WI38 (cell line): Measurements from ENCODE around the gene SCAANT1.

Source experiments
- H3K4me3 ChIP-seq: 2 replicates; pipeline ENCODE4 v1.5.1; 2011; ENCODE audit warnings: low read depth, mild to moderate bottlenecking, control low read depth, low read length
- TF ChIP-seq, protein P1 (sequence below): IDR thresholded peaks from 2 replicates; pipeline ENCODE4 v1.5.1; 2012; ENCODE audit warnings: low read depth, mild to moderate bottlenecking, control low read depth, low read length

The SCAANT1 gene

DNA sequence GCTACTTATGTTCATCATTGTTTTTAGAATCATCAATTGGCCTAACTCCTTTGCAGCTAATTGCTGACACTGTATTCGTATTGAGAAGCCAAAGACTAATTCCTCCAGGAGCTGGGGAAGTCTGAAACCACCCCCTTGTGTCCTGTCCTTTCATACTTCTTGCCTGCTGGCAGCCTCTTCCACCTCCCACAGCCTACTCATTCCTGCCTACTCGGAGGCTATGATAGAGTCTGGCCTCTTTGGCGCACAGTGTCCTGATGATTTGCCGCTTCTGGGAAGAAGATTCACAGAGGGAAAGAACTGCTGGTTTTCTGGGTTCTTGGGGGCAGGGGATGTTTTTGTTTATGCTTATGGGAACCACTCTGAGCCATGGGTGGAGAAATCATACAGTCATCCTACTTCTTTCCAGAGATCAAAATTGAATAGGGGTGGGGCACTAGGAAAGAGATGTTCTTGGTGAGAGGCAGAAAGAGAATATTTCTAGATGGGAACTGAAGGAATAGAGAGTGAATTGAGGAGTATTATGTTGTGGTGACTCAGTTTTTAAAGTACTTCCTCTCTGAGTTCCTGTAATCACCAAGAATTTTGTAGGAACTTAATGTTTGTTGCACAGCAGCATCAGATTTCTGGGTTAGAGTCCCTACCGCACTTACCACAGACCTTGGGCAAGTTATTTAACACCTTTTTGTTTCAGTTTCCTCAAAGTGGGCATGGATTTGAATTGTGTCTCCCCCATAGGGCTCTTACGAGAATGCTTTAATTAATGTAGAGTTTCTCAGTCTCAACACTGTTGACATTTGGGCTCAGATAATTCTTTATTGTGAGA, 22.1 kb upstream of the SCAANT1 start:
- TF ChIP-seq, protein P1, sequence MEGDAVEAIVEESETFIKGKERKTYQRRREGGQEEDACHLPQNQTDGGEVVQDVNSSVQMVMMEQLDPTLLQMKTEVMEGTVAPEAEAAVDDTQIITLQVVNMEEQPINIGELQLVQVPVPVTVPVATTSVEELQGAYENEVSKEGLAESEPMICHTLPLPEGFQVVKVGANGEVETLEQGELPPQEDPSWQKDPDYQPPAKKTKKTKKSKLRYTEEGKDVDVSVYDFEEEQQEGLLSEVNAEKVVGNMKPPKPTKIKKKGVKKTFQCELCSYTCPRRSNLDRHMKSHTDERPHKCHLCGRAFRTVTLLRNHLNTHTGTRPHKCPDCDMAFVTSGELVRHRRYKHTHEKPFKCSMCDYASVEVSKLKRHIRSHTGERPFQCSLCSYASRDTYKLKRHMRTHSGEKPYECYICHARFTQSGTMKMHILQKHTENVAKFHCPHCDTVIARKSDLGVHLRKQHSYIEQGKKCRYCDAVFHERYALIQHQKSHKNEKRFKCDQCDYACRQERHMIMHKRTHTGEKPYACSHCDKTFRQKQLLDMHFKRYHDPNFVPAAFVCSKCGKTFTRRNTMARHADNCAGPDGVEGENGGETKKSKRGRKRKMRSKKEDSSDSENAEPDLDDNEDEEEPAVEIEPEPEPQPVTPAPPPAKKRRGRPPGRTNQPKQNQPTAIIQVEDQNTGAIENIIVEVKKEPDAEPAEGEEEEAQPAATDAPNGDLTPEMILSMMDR = no peak
- H3K4me3 ChIP-seq = no peak overlapping the region

DNA sequence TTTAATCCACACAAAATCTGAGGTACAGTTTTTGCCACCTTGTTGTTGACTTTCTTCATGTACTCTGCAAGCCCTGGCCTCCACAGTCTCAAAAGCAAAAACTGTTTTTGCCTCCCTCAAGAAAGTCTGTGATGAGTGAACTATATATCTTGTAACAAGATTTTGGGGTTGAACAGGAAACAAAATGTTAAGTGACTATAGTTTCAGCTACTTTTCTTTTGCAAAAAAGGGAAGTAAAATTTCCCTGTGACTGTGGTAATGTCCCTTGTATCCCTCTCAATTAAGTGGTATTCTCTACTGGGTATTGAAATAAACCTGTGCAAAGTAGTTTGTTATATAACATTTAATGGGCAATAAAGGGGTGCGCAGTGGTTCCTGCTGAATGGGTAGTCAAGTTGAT, 21.3 kb upstream of the SCAANT1 start:
- TF ChIP-seq, protein P1 = no peak
- H3K4me3 ChIP-seq = no peak overlapping the region

DNA sequence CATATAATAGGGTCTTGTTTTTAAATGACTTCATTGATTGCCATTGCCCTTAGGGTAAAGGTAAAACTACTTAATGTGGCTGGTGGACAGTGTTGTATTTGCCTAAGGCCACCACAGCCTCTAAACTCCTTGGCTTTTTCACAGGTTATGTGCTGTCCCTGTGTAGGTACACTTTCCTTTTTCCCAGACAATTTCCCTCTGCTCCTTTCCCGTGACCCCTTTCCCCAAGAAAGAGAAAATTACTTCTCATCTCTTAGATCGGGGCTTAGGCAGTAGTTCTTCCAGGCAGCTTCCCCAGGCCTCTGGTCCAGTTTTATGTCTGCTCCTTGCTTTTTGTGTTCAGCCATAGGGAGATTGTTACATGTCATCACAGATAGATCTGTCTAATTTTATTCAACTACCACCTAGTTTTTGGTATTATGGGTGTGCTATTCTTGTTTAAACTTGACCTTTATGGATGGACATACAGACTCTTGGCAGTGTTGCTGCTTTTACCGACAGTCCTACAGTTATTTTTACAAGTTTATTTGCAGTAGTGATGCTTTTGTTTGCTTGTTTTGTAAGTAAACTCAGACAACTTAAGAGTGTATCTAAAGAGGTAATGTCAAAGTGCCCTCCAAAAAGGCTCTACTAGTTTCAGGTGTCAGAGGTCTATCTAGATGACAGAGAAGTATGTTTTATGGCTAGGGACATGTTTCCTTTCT, 20.5 kb upstream of the SCAANT1 start:
- TF ChIP-seq, protein P1 = no peak
- H3K4me3 ChIP-seq = no peak overlapping the region

DNA sequence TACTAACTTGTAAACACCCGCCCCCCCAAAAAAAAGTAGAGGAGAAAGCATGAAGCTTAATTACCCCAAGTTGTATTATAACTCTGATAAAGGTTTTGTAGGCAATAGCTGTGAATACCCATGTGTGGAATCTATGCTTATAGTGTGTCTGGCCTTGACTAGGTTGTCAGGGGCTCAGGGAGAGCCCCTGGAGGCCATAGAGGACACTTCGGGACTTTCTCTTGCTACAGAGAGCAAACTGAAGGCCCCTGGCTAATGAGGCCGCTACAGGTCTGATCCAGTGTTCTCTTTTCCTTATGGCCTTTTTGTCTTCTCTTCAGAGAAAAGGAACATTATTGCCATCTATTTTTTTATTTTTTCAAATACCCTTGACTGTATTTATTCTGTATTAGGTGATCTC, 19.1 kb upstream of the SCAANT1 start:
- no peak overlapping the region for H3K4me3 ChIP-seq
- TF ChIP-seq, protein P1 = no peak

DNA sequence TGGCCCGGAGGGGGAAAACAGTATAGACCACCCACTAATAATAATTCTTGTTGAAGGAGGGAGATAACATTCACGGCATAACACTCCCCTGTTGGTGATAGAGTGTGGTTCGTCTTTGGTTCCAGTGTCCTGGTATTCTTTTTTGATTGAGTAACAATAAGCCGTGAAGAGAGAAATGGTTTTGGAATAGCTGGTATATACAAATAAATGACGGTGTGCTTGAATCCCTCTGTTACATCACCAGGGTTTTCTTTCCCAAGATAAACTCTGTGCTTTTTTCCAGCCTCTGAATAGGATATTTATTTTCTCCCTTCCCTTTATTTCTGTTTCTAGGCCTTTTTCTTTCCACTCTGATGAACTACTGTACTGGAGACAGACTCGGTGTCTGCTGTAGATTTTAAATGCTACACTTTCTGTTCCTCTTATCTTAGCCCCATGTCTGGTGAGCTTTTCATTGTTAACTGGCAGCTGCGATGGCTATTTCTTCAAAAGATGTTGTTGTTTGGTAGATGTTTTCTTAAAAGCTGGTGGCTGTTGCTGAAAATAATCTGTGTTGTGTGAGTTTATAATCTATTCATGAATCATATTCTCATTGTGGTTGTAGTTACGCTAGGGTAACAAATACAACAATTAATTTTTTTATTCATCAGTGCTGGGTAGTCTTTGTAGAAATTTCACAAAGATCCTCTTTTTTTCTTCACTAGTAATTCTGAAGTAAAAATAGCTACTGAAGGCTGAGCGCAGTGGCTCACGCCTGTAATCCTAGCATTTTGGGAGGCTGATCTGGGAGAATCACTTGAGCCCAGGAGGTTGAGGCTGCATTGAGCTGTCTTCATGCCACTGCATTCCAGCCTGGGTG, 15.5 kb upstream of the SCAANT1 start:
- no peak overlapping the region for H3K4me3 ChIP-seq
- TF ChIP-seq, protein P1 = no peak

DNA sequence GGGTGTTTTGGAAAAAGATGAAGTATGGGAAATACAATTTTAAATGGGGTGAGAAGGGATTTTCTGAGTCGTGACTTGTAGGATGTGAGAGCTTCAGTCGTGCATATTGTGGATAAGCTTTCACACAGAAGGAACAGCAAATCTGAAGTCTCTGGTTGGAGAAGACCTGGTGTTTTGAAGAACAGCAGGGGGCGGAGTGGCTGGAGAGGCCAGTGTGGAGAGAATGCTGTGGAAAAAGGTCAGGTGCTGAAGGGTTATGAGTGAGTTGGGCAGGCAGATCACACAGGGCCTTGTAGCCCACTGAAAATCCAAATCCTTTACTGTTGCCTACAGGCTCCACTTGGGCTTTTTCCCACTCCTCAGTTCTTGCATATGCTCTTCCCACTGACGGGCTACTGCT, 14.1 kb upstream of the SCAANT1 start:
- TF ChIP-seq, protein P1 = no peak
- H3K4me3 ChIP-seq = no peak overlapping the region
